SK-N-SH treated with all-trans-retinoic acid at 6 μM for 48 hours (cell line): ENCODE data around the gene NARF.

Experiments used
- ARNTL ChIP-seq: fragments of 450-650 bp; formaldehyde crosslinking; IDR thresholded peaks from 2 replicates; pipeline ENCODE4 v1.5.0; 2020; ENCODE audit warnings: low read depth, mild to moderate bottlenecking, moderate library complexity, borderline replicate concordance
- CREB5 ChIP-seq: fragments of 250-450 bp; sonication (Bioruptor Pico); IDR thresholded peaks from 2 replicates; pipeline ENCODE4 v1.5.1; 2020; ENCODE audit warnings: low read depth, mild to moderate bottlenecking, moderate library complexity
- CSDC2 ChIP-seq: fragments of 250-450 bp; sonication (Bioruptor Pico); IDR thresholded peaks from 2 replicates; pipeline ENCODE4 v1.5.0; 2020; ENCODE audit warnings: mild to moderate bottlenecking, moderate library complexity
- GLIS3 ChIP-seq: fragments of 250-450 bp; sonication (Bioruptor Pico); IDR thresholded peaks from 2 replicates; pipeline ENCODE4 v1.5.0; 2020; ENCODE audit warnings: mild to moderate bottlenecking, moderate library complexity
- OSR1 ChIP-seq: fragments of 250-450 bp; sonication (Bioruptor Pico); IDR thresholded peaks from 2 replicates; pipeline ENCODE4 v1.8.0; 2022; ENCODE audit warnings: moderate library complexity, mild to moderate bottlenecking, inconsistent platforms
- PATZ1 ChIP-seq: fragments of 250-450 bp; sonication (Bioruptor Pico); IDR thresholded peaks from 2 replicates; pipeline ENCODE4 v1.8.0; 2020; ENCODE audit warnings: mild to moderate bottlenecking, moderate library complexity, borderline replicate concordance
- TSHZ2 ChIP-seq: fragments of 250-450 bp; sonication (Bioruptor Pico); IDR thresholded peaks from 2 replicates; pipeline ENCODE4 v1.5.0; 2020; ENCODE audit warnings: mild to moderate bottlenecking, moderate library complexity
- ZFP3 ChIP-seq: fragments of 250-450 bp; sonication (Bioruptor Pico); IDR thresholded peaks from 2 replicates; pipeline ENCODE4 v1.5.0; 2020; ENCODE audit warnings: mild to moderate bottlenecking, moderate library complexity
- ZFP30 ChIP-seq: fragments of 450-650 bp; formaldehyde crosslinking; IDR thresholded peaks from 2 replicates; pipeline ENCODE4 v1.5.0; 2022; ENCODE audit warnings: mild to moderate bottlenecking, moderate library complexity

GRCh38 chr17:82468692-82469091 is 10.2 kb downstream of the NARF start:
- TF ChIP-seq ARNTL, result no peak
- no peak for TF ChIP-seq CREB5
- TF ChIP-seq TSHZ2, result no peak
- no peak for TF ChIP-seq GLIS3 (CRISPR knock-in tag)
- no peak for TF ChIP-seq CSDC2 (CRISPR knock-in tag)
- no peak for TF ChIP-seq ZFP30
- no peak for TF ChIP-seq PATZ1 (CRISPR knock-in tag)
- TF ChIP-seq OSR1 (CRISPR knock-in tag), result no peak
- TF ChIP-seq ZFP3 (CRISPR knock-in tag), result no peak
